GM12878 (cell line): ENCODE measurements around the gene CHRNB2. TPM values are rescaled to one million over a fixed set of nuclear protein-coding genes. Genes with fewer than 3 reads are reported as not detected.
"Not testable (repeated sequence)": the region's sequence is repeated elsewhere in the genome, so short reads cannot be mapped to it uniquely, and the experiment has no call there.

ENCODE experiments used
- ATAC-seq: fragments of 200-7000 bp; cut with Tn5 transposase; 3 replicates; pipeline ENCODE4 v1.9.1; 2020; ENCODE audit warnings: mild to moderate bottlenecking, moderate library complexity
- BruUV-seq: library from RNA; stranded (reverse); fragments of 400-500 nt; replicated peaks from 2 replicates; lab custom pipeline; 2021; lab: Mats Ljungman, UMichigan
- CTCF ChIA-PET: fragments of 300-600 bp; sonication (Branson Sonifier 250); formaldehyde crosslinking; extraction: SDS; loops from one replicate; lab custom pipeline; 2021; ENCODE audit warnings: inconsistent platforms; lab: Yijun Ruan, JAX
- POLR2A ChIA-PET: fragments of 350-600 bp; formaldehyde crosslinking; extraction: SDS; loops from one replicate; lab custom pipeline; 2021; ENCODE audit warnings: inconsistent platforms; lab: Charles Lee
- RAD21 ChIA-PET: fragments of 300-600 bp; sonication (Branson Sonifier 250); formaldehyde crosslinking; loops from one replicate; lab custom pipeline; 2023; ENCODE audit warnings: antibody characterized with exemption; ENCODE audit not compliant: unreplicated experiment; lab: Charles Lee
- SMC1A ChIA-PET: fragments of 300-600 bp; sonication (Branson Sonifier 250); formaldehyde crosslinking; loops from one replicate; lab custom pipeline; 2023; ENCODE audit not compliant: unreplicated experiment, uncharacterized antibody; lab: Charles Lee
- DNase-seq: peaks from one replicate; pipeline ENCODE4 v3.0.0-alpha.2; 2011; ENCODE audit warnings: low read depth, low spot score
- FAIRE-seq: peaks from 3 replicates; lab custom pipeline; 2011; peaks lifted over from hg19 to GRCh38; lab: Jason Lieb, UNC
- H2AFZ ChIP-seq: 2 replicates; pipeline ENCODE4 v1.6.0; 2011; ENCODE audit warnings: low read depth, low read length, control low read depth; ENCODE audit not compliant: control insufficient read depth
- H3K27ac ChIP-seq: 2 replicates; pipeline ENCODE4 v1.5.1; 2011; ENCODE audit warnings: control low read depth; ENCODE audit not compliant: control insufficient read depth, insufficient read depth
- H3K27me3 ChIP-seq, 2 experiments: replicated peaks in 1 of 2; 2 replicates each; pipeline versions ENCODE4 v1.6.0 to v1.6.1; 2011; ENCODE audit warnings: low read length in 1 of 2; ENCODE audit not compliant: control insufficient read depth in 2 of 2, insufficient read depth in 2 of 2
- H3K36me3 ChIP-seq, 2 experiments: 2 replicates each; pipeline ENCODE4 v1.5.1; 2011; ENCODE audit warnings: low read length in 1 of 2; ENCODE audit not compliant: control insufficient read depth in 2 of 2, insufficient read depth in 2 of 2
- H3K4me1 ChIP-seq: 2 replicates; pipeline ENCODE4 v1.6.1; 2011; ENCODE audit warnings: mild to moderate bottlenecking, low read length, moderate library complexity, mixed read lengths; ENCODE audit not compliant: control insufficient read depth, insufficient read depth
- H3K4me2 ChIP-seq: 2 replicates; pipeline ENCODE4 v1.6.0; 2011; ENCODE audit warnings: control low read depth; ENCODE audit not compliant: control insufficient read depth, insufficient read depth
- H3K4me3 ChIP-seq: fragments of 200-600 bp; sonication (generic); 2 replicates; pipeline ENCODE4 v1.5.1; 2016
- H3K79me2 ChIP-seq: 2 replicates; pipeline ENCODE4 v1.6.0; 2011; ENCODE audit warnings: low read length; ENCODE audit not compliant: control insufficient read depth, insufficient read depth
- H3K9ac ChIP-seq: 2 replicates; pipeline ENCODE4 v1.8.0; 2011; ENCODE audit warnings: low read length, control low read depth, mixed read lengths; ENCODE audit not compliant: control insufficient read depth, insufficient read depth
- H3K9me3 ChIP-seq: replicated peaks from 3 replicates; pipeline ENCODE4 v1.5.1; 2011; ENCODE audit warnings: mild to moderate bottlenecking, low read length; ENCODE audit not compliant: control insufficient read depth, insufficient read depth
- H4K20me1 ChIP-seq: 2 replicates; pipeline ENCODE4 v1.6.0; 2011; ENCODE audit not compliant: control insufficient read depth, insufficient read depth
- ATF3 ChIP-seq: IDR thresholded peaks from 2 replicates; pipeline ENCODE4 v1.6.1; 2011; ENCODE audit warnings: low read depth, mild to moderate bottlenecking, low read length, moderate library complexity, borderline replicate concordance; ENCODE audit errors: extremely low read depth
- CTCF ChIP-seq, 3 experiments: IDR thresholded peaks in 2 of 3; conservative IDR thresholded peaks in 1 of 3; 2 replicates each; pipeline ENCODE4 v1.5.1; 2011; ENCODE audit warnings: low read depth in 3 of 3, low read length in 3 of 3, mild to moderate bottlenecking in 3 of 3, control low read depth in 2 of 3, moderate library complexity in 2 of 3, inconsistent platforms in 1 of 3, mixed read lengths in 1 of 3; ENCODE audit not compliant: control insufficient read depth in 2 of 3, insufficient read depth in 1 of 3; ENCODE audit errors: extremely low read depth in 1 of 3
- NFIC ChIP-seq: IDR thresholded peaks from 2 replicates; pipeline ENCODE4 v1.6.1; 2012; ENCODE audit warnings: low read depth, mild to moderate bottlenecking, inconsistent platforms, low read length, moderate library complexity
- POLR2AphosphoS5 ChIP-seq: IDR thresholded peaks from 2 replicates; pipeline ENCODE4 v1.6.1; 2011; ENCODE audit warnings: mild to moderate bottlenecking, low read length, inconsistent platforms
- RAD21 ChIP-seq: IDR thresholded peaks from 2 replicates; pipeline ENCODE4 v1.6.1; 2011; ENCODE audit warnings: mild to moderate bottlenecking, low read depth, low read length, moderate library complexity; ENCODE audit not compliant: insufficient read depth
- SMC3 ChIP-seq: IDR thresholded peaks from 2 replicates; pipeline ENCODE4 v1.6.1; 2011; ENCODE audit warnings: low read length, improper control_type of control experiment, borderline replicate concordance
- WGBS: methylation state at CpG from one replicate; pipeline ENCODE4 v1.1.6; 2016; ENCODE audit warnings: low lambda C conversion rate; ENCODE audit not compliant: insufficient replicate concordance, insufficient coverage; ENCODE audit errors: missing lambda C conversion rate; 5-methylcytosine and 5-hydroxymethylcytosine counted together
- in situ Hi-C: fragments of 300-500 bp; cut with MboI; formaldehyde crosslinking; loops from 9 replicates; pipeline ENCODE4 v1.14.3; 2018; ENCODE audit warnings: mixed read lengths
- intact Hi-C: fragments of 100-400 bp; cut with micrococcal nuclease; formaldehyde crosslinking; loops from one replicate; pipeline ENCODE4 v1.14.2; 2022; ENCODE audit not compliant: unreplicated experiment
- polyA plus RNA-seq, 11 experiments: library from polyadenylated mRNA; depleted of rRNA in 4 of 11; unstranded in 6 of 11; stranded (reverse) in 5 of 11; fragments of >200 nt; fragmentation: Nextera tagmentation in 4 of 11; fragmentation: Illumina TruSeq in 1 of 11; extraction: Ambion mirVana in 4 of 11; extraction: Trizol in 1 of 11; gene quantifications; 1 replicate in 1 of 11; 2 replicates in 10 of 11; pipeline versions ENCODE4 v1.2.1 to v1.2.3, GENCODE V29; 2011 to 2016; ENCODE audit warnings: inconsistent platforms in 2 of 11, missing spikeins in 2 of 11, low read depth in 1 of 11
- total RNA-seq, 4 experiments: library from RNA; depleted of rRNA in 3 of 4; stranded (reverse); fragments of >200 nt in 3 of 4; fragmentation: Illumina TruSeq in 1 of 4; extraction: Trizol in 1 of 4; gene quantifications; 2 replicates each; pipeline versions ENCODE4 v1.2.1 to v1.2.3, GENCODE V29; 2013 to 2021

Gene CHRNB2
- total and polyA plus RNA-seq, 10 of the 15 experiments (the other 5 are each of a cell fraction or from before 2014, with no cell fraction given) = 0.01 to 0.11 (median 0.03) TPM; not detected in 6

GRCh38 chr1:154531950-154532349 is 35.6 kb upstream of the CHRNB2 start:
- ATAC-seq, H3K4me3 ChIP-seq, POLR2A ChIA-PET, H3K4me2 ChIP-seq, FAIRE-seq, H3K79me2 ChIP-seq, DNase-seq, H3K36me3 ChIP-seq, H2AFZ ChIP-seq, H3K27ac ChIP-seq, RAD21 ChIA-PET, BruUV-seq, in situ Hi-C loops, H3K9ac ChIP-seq, H3K4me1 ChIP-seq, H3K9me3 ChIP-seq, intact Hi-C loops, H3K27me3 ChIP-seq, H4K20me1 ChIP-seq: not testable (repeated sequence)
- WGBS = 84% methylated on average over 13 of the region's 13 CpGs
- ChIA-PET SMC1A (interaction anchor here (1.0 kb wide), 1 partner anchor 15 kb away, joined by 3 read pairs; no protein-coding TSS in a partner anchor), CTCF (interaction anchor here (1.0 to 1.8 kb wide), 5 partner anchors 14 to 64 kb away, joined by 3 to 5 read pairs (median 4); no protein-coding TSS in a partner anchor)

- TF ChIP-seq NFIC (no peak), POLR2AphosphoS5 (no peak), CTCF (IDR thresholded peaks at IDR 0.05 in 2 of 3, conservative IDR thresholded peaks at IDR 0.05 in 1 of 3; ENCODE audit: control insufficient read depth in 2 of 3, extremely low read depth in 1 of 3, insufficient read depth in 1 of 3, low read depth in 3 of 3, low read length in 3 of 3) (peak; percentile 45 to 62 (median 45); a peak in 5 of 6 replicates), RAD21 (peak; percentile 28), ATF3 (no peak), SMC3 (peak; percentile 60)
- BruUV-seq = no TSS peak
- DNase-seq = no peak
- Histone ChIP-seq H3K27ac (no peak overlapping the region), H3K27me3 (peaks cover 0 to 1% of the 10 kb centered on the region in 2 experiments; a peak in 2 of 4 replicates), H3K36me3 (no peaks in the 10 kb centered on the region), H3K9me3 (no peaks in the 10 kb centered on the region; the same call in 2 of the 3 replicates), H3K4me2 (no peak overlapping the region), H3K4me1 (no peaks in the 10 kb centered on the region), H3K9ac (no peak overlapping the region), H3K4me3 (no peak overlapping the region), H3K79me2 (no peaks in the 10 kb centered on the region), H4K20me1 (no peaks in the 10 kb centered on the region), H2AFZ (no peak overlapping the region)
- SMC1A ChIA-PET = interaction anchor here (1.7 to 3.1 kb wide), 3 partner anchors 12 to 67 kb away, joined by 4 to 16 read pairs (median 15); no protein-coding TSS in a partner anchor
- FAIRE-seq = no peak
- RAD21 ChIA-PET = interaction anchor here (1.0 to 1.2 kb wide), 3 partner anchors 34 to 55 kb away, joined by 3 read pairs; no protein-coding TSS in a partner anchor
- POLR2A ChIA-PET = interaction anchor here (1.0 kb wide), 1 partner anchor 40 kb away, joined by 3 read pairs; no protein-coding TSS in a partner anchor
- CTCF ChIA-PET = interaction anchor here (0.6 to 4.6 kb wide), 13 partner anchors 12 to 498 kb away, joined by 3 to 26 read pairs (median 3); no protein-coding TSS in a partner anchor
- intact Hi-C loops = no loop called here
- in situ Hi-C loops = no loop called here
- ATAC-seq = 0 out of 3 replicates have a peak, but pooled peaks have one; percentile 31
- 35% methylated on average over 11 of the region's 11 CpGs for WGBS
Observed at GRCh38 chr1:154533952-154534844, 33.4 kb upstream of the CHRNB2 start.
